COLO829 (cell line): ENCODE data around the gene COQ8A.
"Not testable (repeated sequence)": the region's sequence is repeated elsewhere in the genome, so short reads cannot be mapped to it uniquely, and the experiment has no call there.

Source experiments
- DNase-seq: peaks from one replicate; pipeline ENCODE4 v3.0.0; 2012; ENCODE audit warnings: low spot score

The COQ8A gene

DNA sequence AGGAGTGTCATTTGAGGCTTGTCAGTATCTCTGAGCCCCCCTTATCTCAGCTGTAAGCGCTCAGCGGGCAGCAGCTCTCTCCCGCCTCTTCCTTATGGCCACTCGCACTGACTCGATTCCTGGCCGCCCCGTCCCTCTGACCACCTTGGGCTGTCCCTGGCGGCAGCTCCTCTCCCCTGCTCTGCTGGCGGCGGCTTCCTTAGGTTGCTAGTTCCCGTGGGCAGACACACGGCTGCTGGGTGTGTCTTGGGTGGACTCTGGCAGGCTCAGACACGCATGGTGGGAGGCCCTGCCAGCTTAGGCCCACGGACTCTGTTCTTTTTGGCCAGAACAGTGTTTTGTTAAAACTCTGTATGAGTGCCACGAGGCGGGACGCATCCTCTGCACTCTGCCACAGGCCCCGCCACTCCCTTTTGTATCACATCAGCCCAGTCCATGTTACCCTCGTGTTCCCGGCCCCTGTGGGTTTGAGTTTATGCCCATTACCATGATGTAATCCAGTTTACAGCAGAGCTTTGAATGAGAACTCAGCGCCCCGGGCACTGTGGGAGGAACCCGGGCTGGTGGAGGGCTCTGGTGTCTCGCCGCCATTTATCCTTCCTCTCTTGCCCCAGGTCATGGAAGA, 45.9 kb downstream of the COQ8A start:
- no peak for DNase-seq

DNA sequence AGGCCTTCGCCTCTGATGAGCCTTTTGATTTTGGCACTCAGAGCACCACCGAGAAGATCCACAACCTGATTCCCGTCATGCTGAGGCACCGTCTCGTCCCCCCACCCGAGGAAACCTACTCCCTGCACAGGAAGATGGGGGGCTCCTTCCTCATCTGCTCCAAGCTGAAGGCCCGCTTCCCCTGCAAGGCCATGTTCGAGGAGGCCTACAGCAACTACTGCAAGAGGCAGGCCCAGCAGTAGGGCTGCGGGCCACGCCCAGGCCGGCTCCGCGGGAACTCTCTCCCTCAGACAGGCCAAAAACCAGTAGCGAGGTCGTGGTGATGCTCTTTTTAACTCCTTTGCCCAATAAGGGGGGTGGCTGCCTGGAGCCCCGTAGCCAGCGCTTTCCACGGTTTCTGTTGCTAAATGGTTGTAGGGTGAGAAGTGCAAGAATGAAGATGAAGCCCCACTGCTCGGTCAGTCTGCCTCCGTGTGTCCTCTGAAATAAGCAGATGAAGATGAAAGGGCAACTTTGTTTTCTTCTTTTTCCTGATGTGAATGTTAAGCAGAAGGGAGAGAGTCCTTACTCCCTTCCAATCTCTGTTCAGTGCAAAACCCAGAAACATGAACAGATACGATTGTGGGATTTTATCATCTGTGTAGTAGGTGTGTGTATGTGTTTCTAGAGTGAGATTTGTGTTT, 46.5 kb downstream of the COQ8A start:
- DNase-seq, result no peak

DNA sequence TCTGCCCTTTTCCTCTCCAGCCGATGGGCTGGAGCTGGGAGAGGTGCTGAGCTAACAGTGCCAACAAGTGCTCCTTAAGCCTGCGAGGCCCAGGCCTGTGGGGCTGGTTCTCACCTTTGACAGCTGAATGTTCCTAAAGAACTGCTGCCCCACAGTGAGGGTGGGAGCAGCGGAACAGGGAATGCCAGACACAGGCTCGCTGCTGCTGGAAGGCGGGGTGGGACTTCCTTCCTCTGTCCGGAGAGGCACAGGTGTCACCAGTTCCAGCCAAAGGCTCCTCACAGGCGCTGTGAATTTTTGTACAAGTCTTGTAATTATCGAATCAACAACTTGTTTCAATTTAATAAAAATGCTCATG, 47.1 kb downstream of the COQ8A start:
- DNase-seq, result no peak

DNA sequence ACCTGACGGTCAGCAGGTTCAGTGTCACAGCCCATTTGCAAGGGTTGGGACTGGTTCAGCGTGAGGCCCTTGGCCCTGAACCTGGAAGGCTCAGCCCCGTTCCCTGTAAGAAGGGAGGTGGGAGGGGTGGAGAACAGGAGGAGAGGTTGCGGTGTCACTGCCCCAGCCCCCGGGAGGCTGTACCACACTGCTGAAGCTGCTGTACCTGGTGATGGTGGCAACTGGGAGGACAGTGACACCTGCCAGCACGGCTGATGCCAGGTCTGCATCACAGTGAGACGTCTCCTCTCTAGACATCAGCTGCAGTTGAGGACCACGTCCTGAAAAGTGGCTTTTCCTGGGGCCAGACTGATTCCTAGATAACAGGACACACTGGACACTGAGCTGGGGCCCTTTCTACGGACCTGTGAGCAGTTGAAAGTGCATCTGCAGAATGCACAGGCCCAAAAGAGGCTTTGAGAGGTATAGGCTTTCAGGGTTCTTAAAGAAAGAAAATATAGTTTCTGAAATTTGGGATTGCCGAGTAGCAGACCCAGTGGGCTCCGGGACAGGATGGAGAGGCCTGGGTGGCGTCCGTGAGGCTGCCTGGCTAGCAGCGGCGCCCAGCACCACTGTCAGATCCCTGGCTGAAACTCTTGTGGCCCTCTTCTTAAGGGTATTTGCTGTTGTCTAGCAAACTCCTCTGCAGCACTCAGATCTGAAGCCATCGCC, 47.7 kb downstream of the COQ8A start:
- no peak for DNase-seq

DNA sequence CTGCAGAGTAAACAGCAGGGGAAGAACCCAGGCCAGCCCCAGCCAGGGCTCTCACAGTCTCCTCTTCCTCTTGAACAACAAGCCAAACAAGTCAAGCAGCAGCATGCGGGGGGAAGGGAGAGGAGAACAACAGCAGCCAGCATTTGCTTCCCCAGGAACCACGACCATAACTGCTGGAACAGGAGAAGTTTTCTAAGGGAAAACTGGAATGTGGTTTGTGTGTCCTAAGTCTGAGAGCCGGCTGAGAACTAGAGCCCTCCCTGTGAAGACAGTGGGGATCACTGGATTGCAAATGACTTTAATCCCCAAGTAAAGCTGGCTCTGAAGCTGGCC, 48.2 kb downstream of the COQ8A start:
- no peak for DNase-seq

DNA sequence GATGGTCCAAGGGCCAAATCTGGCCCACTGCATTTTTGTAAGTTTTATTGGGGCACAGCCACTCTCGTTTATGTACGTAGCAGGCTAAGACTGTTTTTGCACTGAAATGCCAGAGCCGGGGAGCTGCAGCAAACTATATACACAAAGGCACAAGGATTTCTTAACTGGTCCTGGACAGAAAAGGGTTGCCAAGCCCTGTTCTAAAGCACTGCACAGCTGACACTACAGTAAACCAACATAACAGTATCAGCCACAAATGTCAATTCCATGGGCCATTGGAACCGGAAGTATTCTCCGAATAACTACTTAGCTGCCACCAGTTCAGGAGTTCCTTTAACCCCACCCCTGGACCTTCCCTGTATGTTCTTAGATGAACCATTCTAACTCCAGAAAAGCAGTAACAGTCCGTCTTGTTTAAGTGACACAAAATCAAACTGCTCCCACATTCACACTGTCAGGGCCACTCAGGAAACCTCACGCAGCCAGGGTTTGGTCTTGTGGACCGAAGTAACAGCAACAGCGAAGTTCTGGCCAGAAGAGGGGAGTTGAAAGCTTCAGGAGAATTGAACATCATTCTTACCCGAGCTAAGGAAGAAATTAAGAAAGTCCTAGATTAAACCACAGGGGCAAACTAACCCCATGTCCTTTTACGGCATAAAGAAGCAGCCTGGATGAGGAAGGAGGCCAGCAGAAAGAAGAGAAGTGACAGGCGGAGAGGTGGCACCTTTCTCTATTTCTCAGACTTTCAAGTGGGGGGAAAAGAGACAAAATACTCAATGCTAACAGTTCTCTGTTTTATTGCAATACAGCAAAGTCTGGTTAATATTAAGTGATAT, 49.2 kb downstream of the COQ8A start:
- DNase-seq, result no peak

DNA sequence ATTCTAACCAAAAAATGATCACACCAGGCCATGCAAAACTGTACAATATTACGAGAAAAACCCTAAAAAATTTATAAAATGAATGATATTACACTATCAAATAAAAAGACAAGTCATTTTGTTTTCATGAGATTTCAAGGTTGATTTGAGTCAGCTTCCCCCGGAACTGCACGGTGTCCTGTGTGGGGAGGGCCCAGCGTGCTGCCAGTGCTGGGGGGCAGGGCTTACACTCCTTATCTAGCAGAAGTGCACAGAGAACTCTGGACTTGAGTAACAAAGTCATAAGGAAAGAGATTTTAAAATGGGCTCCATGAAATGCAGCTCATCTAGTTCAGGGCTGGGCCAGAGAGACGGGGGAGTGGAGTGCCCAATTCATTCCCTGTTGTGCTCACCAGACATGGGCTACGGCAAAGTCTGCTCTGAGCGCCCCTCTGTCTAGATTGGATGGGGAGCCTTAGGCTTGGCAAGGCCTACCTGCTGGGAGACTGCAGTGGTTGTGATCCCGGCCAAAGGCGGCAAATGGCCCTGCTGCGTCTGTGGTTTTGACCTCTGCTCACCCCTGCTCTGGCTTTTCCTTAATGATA, 50.1 kb downstream of the COQ8A start:
- no peak for DNase-seq

DNA sequence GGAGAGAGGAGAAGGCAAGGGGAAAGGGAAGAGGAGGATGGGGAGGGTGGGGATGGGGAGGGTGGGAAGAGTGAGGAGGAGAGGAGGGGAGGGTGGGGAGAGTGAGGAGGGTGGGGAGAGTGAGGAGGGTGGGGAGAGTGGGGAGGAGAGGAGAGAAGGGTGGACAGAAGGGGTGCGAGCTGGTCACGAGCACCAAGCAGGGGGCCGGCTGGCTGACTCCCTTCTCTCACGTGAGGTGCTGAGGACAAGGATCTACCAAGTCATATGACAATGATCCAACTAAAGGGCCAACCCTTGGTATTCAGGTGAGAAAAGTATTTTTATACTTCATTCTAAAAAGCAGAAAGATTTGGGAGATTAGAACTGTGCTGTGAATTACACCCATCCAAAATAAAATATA, 51.8 kb downstream of the COQ8A start:
- no peak for DNase-seq

DNA sequence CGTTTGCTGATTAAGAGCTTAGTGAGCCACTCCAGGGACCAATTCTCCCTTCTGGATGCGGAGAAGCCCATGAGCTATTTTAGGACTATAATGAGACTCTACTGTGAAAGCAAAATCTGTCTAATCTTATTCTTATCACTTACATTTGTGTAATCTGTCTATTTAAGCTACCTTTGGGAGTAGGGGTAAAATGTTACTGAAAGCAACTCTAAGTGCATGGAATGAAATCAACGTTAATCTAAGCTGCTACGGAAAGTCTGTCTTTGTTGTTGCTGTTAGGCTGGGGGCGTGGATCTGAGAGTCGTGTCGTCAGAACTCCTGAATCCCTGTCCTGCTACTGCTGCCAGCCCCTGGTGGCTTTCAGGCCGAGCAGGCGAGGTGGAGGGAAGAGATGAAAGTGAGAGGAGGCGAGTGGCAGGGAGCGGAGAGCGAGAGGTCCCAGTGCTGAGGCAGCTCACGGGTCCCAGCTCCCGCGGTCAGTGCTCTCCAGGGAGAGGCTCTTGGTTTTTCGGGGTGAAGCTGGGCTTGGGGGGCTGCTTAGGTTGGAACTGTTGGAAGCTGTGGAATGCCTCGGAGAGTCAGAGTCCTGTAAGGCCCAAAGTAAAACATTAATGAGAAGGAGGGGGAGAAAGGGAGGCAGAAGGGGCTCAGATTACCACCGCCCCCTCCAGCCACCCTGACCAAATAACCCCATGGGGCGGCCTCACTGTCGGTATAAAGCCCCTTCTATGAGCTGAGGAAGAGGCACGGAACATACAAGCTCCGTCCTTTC, 53.9 kb downstream of the COQ8A start:
- no peak for DNase-seq

DNA sequence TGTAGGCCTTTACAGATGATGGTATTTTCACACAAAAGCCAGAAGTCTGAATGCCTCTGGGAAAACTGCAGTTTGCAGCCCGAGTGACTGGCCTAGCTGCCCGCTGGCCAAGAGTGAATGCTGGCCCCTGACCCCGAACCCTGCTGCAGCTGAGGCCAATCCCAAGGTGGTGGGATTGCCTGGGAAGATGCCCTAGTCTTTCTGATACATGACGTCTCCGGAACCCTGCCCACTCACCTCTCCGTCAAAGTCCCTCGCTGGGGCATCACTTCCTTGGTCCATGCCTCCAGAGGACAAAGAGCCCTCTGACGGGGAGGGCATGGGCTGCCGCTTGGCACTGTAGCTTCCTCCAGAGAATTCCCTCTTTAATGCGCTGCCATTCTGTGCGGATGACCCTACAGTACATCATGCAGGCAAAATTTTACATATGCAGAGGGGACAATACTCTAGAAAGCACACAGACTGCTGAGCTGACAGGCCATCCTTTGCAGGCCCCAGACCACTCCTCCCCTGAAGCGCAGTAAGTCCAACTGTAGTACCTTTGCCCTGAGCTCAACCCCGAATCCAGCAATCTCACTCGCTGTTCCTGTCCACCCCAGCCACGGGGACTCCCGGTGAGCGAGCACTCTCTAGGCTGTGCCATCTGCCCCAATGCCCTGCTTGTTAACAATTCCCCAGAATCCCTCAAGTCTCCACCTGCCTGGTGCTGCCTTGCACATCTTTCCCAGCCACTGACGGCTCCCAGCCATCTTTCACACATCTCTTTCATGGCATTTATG, 54.7 kb downstream of the COQ8A start:
- no peak for DNase-seq

DNA sequence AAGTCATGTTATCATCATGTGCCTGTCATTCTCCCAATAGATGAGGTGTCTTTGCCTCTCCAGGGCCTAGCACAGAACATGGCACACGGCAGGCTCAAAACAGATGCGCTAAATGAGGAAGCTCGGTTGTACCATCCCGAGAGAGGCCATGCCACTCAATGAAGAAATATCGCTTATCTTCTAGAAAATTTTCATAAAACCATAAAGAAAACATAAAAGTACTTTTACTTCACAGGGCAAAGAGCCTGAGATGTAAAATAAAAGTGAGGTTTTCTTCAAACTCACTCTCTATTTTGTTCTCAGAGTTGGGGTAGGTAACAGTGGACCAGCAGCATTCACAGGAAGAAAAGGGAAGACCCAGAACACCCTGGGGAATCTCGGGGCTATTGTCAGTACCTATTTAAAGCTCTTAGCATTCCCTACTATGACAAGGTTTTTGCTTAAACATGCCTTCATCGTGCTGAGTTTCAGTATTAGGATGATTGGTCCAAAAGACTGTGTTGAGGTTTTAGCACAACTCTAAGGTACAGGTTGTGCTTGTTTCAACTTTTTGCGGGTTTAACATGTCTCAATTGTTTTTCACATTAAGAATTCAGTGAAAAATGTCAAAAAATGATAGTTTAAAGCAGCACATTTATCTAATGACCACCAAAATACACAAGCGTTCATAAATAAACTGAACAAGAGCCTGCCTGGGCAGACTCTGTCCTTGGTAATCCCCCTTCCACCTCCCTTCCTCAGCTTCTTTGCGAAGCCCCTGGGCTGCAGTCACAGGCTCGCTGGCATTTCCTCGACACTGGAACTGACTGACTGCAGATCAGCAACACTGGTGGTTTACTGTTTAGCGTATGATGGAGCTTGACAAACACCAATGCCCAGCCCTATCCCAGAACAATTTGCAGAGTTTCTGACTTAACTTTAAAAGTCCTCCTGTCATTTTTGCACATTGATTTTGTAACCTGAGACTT, 55.6 kb downstream of the COQ8A start:
- DNase-seq, result no peak

DNA sequence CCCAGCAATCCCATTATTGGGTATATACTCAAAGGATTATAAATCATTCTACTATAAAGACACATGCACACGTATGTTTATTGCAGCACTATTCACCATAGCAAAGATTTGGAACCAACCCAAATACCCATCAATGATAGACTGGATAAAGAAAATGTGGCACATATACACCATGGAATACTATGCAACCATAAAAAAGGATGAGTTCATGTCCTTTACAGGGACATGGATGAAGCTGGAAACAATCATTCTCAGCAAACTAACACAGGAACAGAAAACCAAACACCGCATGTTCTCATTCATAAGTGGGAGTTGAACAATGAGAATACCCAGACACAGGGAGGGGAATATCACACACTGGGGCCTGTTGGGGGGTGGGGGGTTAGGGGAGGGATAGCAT, 59.5 kb downstream of the COQ8A start:
- DNase-seq, result not testable (repeated sequence)

DNA sequence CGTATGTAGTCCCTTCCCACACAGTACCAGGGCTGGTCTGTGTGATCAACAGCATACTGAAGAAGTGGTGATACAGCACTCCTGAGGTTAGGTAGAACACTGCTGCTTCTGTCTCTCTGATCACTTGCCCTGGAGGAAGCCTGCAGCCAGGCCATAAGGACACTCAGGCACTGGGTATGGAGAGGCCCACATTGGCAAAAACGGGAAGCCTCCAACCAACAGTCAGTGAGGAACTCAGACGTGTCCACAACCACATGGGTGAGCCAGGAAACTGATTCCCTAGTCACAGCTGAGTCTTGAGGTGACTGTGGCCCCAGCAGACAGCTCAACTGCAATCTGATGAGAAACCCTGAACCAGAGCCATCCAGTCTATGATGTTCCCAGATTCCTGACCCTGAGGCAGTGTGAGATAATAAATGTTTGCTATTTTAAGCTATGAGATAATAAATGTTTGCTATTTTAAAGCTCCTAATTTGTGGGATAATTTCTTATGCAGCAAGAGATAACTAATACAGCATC, 62.5 kb downstream of the COQ8A start:
- no peak for DNase-seq

DNA sequence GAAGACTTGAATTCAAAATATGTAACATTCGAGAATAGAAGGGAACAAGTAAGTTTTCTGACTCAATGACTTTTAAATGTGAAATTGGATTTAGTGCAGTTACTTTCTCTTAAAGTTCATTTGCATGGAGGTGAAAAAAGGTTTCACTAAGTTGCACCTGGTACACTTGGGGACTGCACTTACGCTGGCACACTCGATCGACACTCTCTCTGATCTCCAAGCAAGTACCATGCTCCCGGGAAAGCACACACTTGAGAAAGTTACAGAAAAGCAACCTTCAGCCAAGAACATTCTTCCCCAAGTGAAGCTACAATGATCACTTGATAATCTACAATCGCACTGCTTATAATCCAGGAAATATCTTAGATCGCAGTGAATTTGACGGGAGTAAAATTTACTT, 63.1 kb downstream of the COQ8A start:
- no peak for DNase-seq

DNA sequence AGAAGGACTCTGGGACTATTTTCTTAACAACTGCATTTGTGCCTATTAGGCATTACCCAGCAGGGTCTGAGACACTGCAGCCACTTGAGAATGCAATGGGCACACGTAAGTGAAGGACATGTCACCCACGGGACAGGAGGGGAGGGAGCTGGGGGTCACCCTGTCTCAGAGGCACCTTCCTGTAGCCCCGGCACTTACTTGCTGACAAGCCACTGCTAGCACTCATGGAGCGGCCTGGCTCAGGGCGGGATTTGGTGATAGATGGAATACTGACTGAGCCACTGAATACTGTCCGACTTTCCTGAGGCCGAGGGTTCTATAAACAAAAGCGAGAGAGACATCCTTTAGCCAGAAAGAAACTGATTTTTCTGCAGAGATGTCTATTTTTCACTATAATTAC, 64.7 kb downstream of the COQ8A start:
- no peak for DNase-seq

DNA sequence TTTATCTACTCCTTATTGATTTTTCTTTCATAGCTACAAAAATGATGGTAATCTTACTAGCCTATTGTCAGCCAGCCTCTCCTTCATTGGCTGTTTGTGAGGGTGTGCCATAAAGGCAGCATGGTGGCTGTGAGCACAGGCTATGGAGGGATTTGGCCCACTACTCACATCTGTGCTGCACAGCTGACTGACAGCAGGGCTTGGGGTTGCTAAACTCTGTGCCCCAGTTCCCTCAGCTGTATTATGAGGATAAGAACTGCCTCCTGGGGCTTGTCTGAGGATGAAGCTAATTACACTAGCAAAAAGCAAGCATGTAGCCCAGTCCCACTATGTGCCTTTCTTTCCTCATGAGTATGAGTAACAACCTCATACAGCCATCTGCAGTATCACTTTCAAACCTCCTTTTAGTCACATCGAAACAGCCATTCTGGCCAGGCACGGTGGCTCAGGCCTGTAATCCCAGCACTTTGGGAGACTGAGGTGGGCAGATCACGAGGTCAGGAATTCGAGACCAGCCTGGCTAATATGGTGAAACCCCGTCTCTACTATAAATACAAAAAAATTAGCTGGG, 66.2 kb downstream of the COQ8A start:
- no peak for DNase-seq

DNA sequence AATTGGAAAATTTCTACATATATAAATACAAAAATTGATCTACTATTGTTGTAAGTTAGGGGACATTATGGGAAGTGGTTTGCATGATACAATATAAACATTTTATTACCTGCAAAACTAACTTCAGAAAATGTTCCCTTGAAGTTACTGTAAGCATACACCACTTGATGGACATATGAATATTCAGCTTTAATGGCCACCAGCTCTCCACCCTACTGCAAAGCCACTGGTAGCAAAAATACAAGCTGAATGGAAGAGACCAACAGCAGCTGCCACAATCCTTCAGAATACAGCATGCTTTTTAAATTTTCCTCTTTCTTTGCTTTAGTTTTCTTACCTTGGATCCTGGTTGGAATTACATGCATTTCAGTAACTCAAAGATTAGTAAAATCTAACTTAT, 69.8 kb downstream of the COQ8A start:
- no peak for DNase-seq

DNA sequence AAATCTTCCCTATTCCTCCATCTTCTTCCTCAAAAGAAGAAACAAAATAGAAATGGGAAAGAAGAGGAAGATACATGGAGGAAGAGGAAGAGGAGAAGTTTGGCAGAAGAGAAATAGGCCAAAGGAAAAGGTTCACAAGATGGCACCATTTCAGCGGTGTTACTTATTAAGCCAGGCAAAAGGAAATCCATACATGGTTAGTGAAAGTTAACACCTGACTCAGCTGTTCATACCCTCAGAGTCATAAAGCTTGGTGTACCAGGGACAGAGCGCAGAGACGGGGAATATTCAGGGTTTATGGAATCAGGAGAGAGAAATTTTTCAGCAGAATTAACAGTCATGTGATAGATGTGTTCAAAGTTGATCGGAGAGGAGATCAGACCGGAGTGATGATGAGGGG, 70.6 kb downstream of the COQ8A start:
- DNase-seq, result no peak

DNA sequence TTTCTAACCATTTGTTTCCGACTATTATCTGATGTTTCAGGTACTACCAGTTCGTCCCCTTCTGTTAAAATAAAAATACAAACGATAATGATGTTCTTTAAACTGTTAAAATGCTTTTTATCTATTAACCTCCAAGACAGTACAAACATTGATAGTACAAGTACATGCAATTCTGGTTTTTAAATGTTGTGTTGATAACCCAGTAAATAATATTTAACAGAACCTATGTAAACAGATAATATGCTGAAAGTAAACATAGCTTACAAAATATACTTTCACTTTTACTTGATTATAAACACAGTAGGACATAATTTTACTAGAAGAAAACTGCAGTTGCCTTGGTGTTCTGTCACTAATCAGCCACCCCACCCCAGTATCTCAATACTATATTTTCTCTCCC, 76.9 kb downstream of the COQ8A start:
- DNase-seq, result no peak
